NK-92 treated with Interleukin-12 subunit alpha and Interleukin-12 subunit beta, amount 100 ng/mL, for 24 hours (cell line): ENCODE measurements around the gene P2RX3.
"Not testable (repeated sequence)": the region's sequence is repeated elsewhere in the genome, so short reads cannot be mapped to it uniquely, and the experiment has no call there.

Experiments used
- DNase-seq: peaks from one replicate; lab custom pipeline; 2025; lab: John Stamatoyannopoulos, UW

P2RX3 gene

GRCh38 chr11:57338142-57338541, at the start of gene P2RX3:
P2RX3 (plus strand) TSS chr11:57338352; CDS start chr11:57338551, 199 bp downstream.
- no peak for DNase-seq

DNA sequence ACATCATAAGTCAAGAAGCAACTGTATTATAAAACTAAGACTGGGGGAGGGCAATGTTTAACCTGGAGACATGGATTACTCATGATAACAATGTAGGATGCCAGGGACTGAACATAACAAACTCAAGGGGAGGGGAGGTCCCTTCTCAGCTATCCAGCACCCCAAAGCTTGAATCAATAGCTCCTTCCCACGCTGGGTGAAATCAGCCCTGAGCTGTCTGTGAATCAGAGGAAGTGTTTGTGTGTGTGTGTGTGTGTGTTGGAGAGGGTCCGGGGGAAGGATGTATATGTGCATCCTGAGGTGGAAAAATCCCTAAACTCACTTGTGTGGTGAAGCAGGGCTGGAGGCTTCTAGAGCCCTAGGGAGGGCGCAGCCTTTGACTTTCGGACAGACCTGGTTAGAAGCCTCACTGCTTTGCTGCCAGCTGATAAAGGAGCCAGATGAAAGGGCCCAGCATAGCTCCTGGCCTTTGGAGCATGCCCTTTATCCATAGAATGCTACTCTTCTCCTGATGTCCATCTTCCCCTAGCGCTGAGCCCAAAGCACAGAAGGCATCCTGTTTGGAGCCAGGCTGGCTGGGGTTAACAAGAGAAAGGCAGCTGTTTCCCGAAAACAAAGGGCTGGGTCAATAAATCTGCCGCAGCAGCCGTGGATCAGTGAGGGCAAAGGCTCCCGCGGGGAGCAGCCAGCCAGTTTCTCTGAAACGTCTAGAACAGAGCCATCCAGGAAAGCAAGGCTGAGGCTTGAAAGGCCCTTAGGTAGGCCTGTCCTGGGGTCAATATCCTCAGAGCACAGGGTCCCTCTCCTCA, 49.2 kb upstream of the P2RX3 start:
- no peak for DNase-seq

DNA sequence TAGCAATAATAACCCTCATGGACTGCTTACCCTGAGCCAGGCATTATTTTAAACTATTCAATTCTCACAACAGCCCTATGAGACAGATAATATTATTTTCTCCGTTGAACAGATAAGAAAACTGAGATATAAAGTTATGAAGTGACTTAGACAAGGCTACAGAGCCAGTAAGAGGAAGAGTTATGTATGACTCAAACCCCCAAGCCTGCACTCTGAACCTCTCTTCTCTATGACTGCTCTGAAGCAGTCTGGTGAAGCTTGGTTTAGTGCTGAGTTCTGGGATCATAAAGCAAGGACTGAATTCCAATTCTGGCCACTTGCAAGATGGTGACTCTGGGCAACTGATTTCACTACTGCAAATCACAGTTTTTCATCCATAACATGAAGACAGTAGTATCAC, 47.9 kb upstream of the P2RX3 start:
- DNase-seq, result no peak

DNA sequence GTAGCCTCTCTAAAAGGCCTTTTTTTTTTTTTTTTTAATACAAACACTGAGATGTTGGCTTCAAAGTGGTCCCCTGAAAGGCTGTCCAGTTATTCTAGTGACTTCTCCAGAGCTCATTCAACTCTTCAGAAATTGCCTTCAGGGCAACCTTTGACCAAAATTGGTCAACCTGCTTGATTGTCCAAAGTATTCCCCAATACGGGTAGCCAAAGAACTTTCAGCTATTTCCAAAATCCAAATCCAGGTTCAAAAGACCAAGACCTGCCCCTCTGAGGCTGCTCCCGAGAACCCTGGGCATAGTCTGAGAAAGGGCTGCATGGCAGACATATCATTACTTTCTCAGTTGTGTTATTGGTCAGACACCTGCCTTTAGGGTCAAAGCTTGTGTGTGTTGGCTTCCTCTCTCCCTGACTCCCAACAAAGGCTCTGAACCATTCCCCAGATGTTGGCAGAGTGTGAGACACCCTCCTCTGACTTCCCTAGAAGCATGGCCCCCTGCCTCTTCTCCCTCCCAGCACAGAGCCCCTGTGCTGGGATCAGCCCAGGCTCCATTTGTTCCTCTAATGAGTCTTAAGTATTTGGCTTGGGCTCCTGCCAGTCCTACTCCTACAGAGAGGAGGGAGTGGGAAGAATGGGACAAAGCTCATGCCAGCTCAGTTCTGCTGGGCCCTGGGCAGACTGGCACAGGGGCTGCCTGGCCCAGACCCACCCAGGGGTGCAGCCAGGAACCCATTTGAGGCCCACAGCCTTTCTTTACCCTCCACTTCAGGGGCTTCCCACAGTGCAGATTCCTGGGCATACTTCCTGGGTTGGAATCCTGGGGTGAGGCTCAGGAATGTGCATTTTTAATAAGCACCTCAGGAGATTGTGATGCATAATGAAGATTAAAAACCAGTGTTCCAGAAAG, 43.7 kb upstream of the P2RX3 start:
- DNase-seq, result no peak

GRCh38 chr11:57296205-57296604, 41.9 kb upstream of the P2RX3 start:
- not testable (repeated sequence) for DNase-seq

- DNase-seq, result no peak
These were observed 40.9 kb upstream of the P2RX3 start for GRCh38 chr11:57297221-57297620.

GRCh38 chr11:57299150-57299737, 38.9 kb upstream of the P2RX3 start:
- no peak for DNase-seq

- no peak for DNase-seq
These were observed 37.4 kb upstream of the P2RX3 start for GRCh38 chr11:57300785-57301184.

GRCh38 chr11:57301711-57302423, 36.3 kb upstream of the P2RX3 start:
- no peak for DNase-seq

- no peak for DNase-seq
These were observed 35.7 kb upstream of the P2RX3 start for GRCh38 chr11:57302489-57302888.

- DNase-seq, result no peak
These were observed 34.7 kb upstream of the P2RX3 start for GRCh38 chr11:57303280-57303989.

GRCh38 chr11:57303990-57304579, 34.1 kb upstream of the P2RX3 start:
- DNase-seq, result no peak

GRCh38 chr11:57305523-57305922, 32.6 kb upstream of the P2RX3 start:
- no peak for DNase-seq

- no peak for DNase-seq
These were observed 31.8 kb upstream of the P2RX3 start for GRCh38 chr11:57306161-57306876.

GRCh38 chr11:57306940-57307565, 31.1 kb upstream of the P2RX3 start:
- no peak for DNase-seq

DNA sequence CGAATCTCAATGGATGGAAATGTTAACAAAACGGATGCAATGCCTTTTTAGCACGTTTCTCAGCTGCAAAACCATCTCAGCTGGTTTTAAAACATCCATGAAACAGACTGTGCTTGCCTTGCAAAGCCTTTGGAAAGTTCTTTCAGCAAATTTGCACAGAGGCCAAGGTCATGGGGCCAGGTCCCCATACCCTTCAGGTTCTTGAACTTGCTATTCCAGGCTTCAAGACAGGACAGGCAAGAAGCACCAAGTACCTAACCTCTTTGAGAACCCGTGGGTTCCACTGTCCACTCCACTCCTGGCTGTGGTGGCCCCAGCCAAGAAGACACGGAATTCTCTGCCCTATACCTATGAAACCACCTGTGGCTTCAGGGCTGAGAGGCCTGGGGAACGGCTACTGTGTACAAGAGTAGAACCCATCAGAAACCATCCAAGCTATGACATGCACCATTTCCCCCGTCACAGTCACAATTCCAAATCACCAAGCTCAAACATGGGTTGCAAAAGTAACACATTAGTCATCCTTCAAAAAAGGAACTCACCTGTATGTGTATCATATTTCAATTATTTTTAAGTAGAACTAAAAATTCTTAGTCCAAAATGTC, 30.4 kb upstream of the P2RX3 start:
- no peak for DNase-seq

DNA sequence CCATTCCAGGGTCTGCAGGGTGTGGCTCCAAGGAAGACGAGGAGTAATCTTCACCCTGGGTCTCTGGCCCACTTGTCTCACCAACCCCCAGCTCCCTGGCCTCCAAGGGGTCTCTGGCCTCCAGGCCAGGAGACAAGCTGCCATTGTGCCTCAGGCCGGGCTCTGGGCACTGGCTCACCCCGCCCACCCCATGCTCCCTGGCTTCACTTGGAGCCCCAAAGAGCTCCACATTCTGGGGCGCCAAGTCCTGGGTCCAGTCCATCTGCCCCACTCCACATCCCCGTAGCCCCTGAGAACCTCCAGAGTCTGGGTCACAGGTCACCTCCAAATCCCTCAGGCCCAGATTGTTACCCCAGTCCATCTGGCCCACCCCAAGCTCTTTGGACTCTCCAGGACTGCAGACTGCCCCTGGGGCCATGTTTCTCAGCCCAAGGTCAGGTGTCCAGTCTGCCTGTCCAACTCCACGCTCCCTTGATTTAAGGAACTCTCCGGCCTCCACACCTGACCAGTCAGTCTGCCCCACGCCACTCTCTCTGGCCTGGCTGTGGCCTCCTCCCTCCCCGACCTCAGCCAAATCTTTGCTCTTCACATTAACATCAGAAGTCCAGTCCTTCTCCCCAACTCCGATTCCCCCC, 29.6 kb upstream of the P2RX3 start:
- no peak for DNase-seq

DNA sequence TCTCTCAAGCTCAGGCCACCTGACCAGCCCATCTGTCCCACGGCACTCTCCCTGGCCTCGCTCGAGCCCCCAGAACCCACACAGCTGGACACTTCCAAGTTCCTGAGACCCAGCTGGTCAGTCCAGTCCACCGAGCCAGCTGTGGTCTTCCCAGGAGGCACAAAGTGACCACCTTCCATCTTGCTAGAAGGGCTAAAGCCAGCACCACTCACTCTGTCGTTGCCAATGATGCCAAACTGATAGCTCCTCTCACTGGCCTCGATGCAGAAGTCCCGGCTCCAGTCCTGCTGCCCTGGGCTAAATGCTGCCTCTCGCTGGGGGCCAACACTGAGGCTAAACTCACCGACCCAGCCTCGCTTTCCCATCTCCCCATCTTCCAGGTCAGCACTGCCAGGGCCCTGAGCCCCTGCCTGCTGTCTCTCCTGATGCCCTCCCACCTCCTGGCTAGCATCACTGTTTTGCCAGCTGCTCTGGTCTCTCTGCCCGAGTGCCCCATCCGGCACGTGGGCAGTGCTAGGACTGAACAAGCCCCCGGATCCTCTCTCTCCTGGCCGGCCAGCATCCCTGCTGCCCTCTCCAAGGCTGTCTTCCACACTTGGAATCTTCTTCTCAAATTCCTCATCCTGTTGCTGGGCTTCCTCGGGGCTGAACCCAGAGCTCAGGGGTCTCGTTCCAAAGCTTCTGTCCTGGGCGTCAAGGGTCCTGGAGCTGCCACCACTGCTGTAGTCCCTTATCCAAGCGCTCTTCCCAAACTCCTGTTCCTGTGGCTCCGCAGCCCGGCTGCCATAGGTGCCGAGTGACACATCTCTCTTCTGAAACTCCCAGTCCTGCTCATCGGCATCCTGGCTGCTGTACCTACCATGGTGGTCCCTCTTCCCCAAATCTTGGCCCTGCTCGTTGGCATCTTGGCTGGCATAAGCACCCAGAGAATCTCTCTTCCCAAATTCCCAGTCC, 28.8 kb upstream of the P2RX3 start:
- no peak for DNase-seq
